DMS53 treated with DMSO at 0.1 percent for 48 hours (cell line): ENCODE results near the gene C21orf91.
A peak's percentile ranks its signal among the peaks of the same experiment; 100 is the strongest.

Experiments
- DNase-seq: peaks from one replicate; lab custom pipeline; 2025; ENCODE audit not compliant: unreplicated experiment; lab: John Stamatoyannopoulos, UW

Gene C21orf91

GRCh38 chr21:17798796-17799195 is 20.4 kb downstream of the C21orf91 start:
- DNase-seq, result no peak

DNA sequence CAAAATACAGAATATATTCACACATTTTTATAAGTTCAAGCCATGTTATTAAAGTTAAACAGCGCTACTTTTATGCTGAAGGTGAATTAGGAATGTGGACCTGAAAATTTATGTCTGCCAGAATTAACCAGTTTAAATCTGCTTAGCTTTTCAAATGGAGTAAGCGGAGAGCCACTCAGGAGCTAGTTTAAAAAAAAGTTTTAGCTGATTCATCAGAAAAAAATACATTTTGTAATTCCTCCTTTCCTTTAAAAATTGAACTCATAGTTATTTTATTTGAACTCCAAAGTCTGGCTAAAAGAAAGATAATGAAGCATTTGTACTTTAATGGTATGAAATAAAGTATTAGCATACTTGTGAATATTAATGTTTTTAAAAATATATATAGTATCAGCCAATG is 21.2 kb downstream of the C21orf91 start:
- DNase-seq, result no peak

DNA sequence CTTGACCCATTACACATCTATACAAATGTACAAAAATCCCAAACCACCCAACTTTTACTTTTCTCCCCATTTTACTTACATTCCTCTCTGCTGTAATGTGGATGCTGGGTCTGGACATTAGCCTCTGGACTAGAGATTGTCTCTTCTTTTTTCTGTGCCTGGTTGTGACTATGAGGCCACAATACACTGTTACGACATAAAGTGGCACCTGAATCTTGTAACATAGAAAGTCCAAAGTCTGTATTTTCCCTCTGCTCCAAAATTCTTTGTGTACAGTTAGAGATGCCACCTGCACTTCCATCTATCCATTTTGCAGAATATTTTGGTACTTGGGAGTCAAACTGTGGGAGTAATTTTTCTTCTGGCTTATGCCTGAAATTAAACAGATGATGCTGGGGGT is 22.7 kb downstream of the C21orf91 start:
- no peak for DNase-seq

GRCh38 chr21:17796037-17796403 is 23.1 kb downstream of the C21orf91 start:
- no peak for DNase-seq

DNA sequence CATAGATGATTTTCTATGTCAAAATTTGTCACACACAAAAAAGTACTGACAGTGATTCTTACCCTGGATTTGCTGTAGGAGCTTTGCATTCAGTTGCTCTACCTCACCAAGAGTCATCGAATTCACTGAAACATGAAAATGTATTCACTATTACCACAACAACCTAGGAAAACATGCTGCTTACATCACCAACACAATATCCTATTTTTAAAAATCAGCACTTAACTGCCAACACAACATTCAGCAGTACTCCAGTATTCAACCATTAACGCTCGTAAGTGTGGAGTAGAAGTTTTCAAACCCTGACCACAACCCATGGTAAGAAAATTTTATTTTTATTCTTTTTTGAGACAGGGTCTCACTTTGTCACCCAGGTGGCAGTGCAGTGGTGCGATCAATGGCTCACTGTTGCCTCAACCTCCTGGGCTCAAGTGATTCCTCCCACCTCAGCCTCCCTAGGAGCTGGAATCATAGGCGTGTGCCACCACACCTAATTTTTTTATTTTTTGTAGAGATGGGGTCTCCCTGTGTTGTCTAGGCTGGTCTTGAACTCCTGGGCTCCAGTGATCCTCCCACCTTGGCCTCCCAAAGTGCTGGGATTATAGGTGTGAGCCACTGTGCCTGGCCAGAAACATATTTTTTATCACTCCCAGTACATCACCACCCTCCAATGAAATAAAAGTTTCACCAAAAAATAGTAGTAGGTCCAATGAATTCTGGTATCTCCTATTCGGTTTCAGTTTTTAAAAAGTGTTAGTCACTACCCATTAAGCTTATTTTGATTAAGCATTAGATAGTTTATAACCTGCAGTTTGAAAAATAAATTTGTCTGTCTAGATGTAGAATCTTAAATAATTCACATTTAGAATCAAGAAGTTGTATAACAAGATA is 23.8 kb downstream of the C21orf91 start:
- no peak for DNase-seq

GRCh38 chr21:17794518-17795145 is 24.5 kb downstream of the C21orf91 start:
- DNase-seq, result no peak

GRCh38 chr21:17793246-17794123 is 25.7 kb downstream of the C21orf91 start:
- DNase-seq, result no peak

DNA sequence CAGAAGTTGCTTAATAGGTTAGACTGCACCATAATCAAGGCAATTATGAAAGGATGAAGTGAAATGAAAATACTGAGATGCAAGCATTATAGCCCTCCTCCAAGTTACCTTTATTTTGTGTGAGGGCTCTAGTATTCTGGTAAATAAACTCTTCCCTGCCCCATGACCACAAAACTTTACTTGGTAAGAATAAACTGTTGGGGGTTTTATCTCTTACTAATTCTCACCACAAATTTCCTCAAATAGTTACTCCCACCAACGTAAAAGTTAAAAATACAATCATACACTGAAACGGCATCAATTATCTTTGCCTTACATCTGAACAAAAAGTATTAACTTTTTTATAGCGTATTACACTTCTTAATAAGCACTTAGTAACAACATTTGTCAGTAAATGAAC is 29.5 kb downstream of the C21orf91 start:
- DNase-seq, result no peak

- no peak for DNase-seq
Measured at GRCh38 chr21:17789069-17789468, 30.1 kb downstream of the C21orf91 start.

GRCh38 chr21:17786851-17787181 is 32.3 kb downstream of the C21orf91 start:
- peak; percentile 9 for DNase-seq

- DNase-seq, result no peak
Measured at GRCh38 chr21:17786071-17786850, 32.9 kb downstream of the C21orf91 start.

- DNase-seq, result no peak
Measured at GRCh38 chr21:17785403-17785788, 33.8 kb downstream of the C21orf91 start.

GRCh38 chr21:17784604-17785402 is 34.4 kb downstream of the C21orf91 start:
- no peak for DNase-seq

DNA sequence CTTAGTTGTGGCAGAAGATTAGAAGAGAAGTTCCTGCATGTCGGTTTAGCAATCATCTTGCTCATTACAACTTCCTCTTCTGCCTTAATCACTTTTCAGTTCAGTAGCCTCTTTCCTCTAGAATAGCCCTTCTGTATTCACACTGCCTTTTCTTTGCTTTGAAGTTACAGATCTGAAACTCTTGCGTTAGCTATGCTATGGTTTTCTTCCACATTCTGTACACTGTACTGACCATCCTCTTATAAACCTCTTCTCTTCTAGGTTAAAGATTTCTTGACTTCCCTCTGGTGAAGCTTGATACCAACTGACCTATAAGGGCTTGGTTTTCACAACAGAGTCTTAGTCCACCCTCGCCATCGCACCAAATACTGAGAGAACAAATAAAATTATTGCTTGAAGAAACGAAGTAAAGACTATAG is 35.0 kb downstream of the C21orf91 start:
- no peak for DNase-seq

DNA sequence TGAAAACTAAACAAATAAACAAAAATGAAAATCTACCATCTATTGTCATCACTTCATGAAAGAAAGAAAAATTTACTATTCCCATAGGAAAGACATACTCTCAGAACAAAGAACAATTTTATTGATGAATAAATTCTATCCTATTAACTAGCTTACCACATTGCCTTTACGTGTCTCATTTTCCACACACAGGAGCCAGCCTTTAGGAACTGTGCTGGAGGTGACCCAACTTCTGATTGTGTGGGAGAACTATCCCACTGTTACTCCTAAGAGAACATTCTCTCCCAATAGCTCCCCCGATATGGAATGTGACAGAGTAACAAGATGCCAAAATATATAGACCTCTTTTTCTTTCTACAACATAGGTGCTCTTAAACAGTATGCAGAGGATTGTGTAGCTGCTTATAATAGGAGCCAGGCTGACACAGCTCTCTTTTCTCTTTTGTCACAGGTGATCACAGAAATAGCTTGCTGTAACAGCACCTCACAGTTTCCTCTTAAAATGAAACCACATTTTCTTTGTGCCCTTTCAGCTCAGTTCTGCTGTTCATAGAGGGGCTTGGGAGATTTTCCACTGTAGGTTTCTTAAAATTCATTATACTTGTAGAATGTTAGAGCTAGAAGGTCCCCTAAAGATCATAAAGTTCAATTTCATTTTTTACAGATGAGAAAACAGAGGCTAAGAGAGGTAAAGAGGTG is 35.5 kb downstream of the C21orf91 start:
- no peak for DNase-seq

DNA sequence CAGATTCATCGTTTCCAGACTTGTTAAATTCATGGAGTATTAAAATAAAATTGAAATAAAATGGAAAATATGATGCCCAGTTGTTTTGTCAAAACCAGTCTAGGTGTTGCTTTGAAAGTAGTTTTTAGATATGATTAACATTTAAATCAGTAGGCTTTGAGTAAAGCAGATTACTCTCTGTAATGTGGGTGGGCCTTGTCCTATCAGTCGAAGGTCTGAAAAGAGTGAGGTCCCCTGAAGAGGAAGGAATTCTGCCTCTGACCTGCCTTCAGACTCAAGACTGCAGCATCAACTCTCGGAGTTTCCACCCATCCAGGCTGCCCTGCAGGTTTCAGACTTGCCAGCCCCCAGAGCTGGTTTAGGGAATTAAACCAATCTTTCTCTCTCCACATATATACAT is 36.2 kb downstream of the C21orf91 start:
- no peak for DNase-seq

- DNase-seq, result no peak
Measured at GRCh38 chr21:17782051-17782450, 37.1 kb downstream of the C21orf91 start.

DNA sequence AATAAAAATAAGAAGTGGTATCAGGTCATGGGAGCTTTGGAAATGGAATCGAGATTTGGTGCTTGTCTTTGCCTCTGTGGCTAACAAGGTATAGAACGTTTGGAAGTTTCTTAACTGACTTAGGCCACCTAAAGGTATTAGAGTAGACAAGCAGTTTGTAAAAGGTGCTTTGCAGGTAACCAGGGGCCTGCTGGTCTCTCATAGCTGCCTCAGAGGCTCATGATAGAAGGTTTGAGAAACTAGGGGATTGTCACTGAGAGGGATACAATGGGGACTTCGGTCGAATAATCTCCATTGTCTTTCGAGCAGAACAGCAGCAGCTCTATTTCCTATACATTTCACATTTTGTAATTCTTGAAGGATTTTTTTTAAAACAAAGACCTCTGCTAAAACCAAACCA is 37.6 kb downstream of the C21orf91 start:
- no peak for DNase-seq

DNA sequence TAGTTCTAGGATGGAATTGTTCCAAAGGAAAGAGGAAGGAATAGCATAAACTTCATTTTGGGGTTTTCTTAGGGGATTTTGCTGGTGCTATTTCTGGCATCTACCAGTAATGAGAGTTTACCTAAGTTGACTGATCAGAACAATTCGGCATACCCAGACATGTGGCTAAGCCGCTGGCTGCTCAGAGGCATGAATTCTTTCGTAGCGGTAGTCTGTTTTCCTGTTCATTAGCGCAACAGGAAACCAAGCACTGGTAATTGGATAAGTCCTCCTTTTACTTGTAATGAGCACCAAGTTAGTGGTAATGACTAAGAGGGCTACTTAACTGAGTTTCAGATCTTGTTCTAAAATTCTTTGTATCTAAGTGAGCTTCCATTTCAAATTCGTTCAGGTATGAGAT is 38.6 kb downstream of the C21orf91 start:
- DNase-seq, result no peak

GRCh38 chr21:17779980-17780379 is 39.2 kb downstream of the C21orf91 start:
- DNase-seq, result no peak
